SH-SY5Y (cell line): Measurements from ENCODE around the gene SMYD4.

ENCODE experiments used
- GATA2 ChIP-seq: IDR thresholded peaks from 2 replicates; pipeline ENCODE4 v1.6.1; 2011; ENCODE audit warnings: mild to moderate bottlenecking, low read depth, low read length
- GATA3 ChIP-seq: IDR thresholded peaks from 2 replicates; pipeline ENCODE4 v1.6.1; 2011; ENCODE audit warnings: low read depth, mild to moderate bottlenecking, low read length, moderate library complexity

DNA sequence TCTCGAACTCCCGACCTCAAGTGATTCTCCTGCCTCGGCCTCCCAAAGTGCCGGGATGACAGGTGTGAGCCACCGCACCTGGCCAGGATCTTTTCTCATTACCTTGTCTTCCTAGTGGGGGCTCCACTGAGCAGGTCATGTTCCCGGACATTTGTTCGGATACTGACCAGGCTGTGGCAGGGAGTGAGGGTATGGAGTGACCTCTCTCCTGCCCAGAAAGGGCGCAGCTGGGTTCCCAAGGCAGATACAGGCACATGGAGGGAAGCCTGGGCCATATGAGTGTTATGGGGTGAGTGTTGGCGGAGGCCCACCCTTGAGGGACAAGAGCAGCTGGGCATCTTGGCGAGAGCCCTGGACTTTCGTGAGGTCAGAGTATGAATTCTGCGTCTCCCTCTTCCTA, 62.3 kb downstream of the SMYD4 start:
- TF ChIP-seq GATA2 (no peak), GATA3 (no peak)
